ENCODE measurements around the gene CAND2.

Gene CAND2

DNA sequence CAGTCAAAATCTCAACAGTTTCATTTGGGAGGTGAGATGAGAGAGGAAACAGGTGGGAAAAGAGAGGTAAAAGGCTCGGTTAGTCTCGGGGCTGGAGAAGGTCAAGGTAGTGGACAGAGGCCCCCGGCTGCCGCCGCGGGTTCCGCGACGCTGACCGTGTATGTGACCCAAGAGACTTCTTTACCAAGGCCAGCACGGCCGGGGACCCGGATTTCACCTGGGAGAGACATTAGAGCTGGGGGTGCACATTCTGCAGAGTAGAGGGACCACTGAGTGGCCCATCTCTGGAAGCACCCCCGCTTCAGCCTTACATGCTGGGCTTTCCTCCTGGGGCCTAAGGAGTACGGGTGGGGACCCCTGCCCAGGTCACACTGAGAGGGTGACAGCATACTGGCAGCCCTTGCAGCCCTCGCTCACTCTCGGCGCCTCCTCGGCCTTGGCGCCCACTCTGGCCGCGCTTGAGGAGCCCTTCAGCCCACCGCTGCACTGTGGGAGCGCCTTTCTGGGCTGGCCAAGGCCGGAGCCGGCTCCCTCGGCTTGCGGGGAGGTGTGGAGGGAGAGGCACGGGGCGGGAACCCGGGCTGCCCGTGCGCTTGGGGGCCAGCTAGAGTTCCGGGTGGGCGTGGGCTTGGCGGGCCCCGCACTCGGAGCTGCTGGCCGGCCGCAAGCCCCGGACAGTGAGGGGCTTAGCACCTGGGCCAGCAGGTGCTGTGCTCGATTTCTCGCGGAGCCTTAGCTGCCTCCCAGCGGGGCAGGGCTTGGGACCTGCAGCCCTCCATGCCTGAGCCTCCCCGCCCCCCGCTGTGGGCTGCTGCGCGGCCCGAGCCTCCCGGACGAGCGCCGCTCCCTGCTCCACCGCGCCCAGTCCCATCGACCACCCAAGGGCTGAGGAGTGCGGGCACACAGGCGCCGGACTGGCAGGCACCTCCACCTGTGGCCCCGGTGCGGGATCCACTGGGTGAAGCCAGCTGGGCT, 86.1 kb downstream of the CAND2 start:
- H3K36me3 ChIP-seq = no peaks in the 10 kb centered on the region
- TF ChIP-seq, protein P1, sequence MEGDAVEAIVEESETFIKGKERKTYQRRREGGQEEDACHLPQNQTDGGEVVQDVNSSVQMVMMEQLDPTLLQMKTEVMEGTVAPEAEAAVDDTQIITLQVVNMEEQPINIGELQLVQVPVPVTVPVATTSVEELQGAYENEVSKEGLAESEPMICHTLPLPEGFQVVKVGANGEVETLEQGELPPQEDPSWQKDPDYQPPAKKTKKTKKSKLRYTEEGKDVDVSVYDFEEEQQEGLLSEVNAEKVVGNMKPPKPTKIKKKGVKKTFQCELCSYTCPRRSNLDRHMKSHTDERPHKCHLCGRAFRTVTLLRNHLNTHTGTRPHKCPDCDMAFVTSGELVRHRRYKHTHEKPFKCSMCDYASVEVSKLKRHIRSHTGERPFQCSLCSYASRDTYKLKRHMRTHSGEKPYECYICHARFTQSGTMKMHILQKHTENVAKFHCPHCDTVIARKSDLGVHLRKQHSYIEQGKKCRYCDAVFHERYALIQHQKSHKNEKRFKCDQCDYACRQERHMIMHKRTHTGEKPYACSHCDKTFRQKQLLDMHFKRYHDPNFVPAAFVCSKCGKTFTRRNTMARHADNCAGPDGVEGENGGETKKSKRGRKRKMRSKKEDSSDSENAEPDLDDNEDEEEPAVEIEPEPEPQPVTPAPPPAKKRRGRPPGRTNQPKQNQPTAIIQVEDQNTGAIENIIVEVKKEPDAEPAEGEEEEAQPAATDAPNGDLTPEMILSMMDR (IDR thresholded peaks at IDR 0.05; ENCODE audit: low read depth, low read length) = no peak
- no peaks in the 10 kb centered on the region for H3K9me3 ChIP-seq
- DNase-seq = no peak
- H3K27me3 ChIP-seq = no peaks in the 10 kb centered on the region
- no peak overlapping the region for H3K4me3 ChIP-seq (ENCODE audit: low read depth, low read length)
- no peaks in the 10 kb centered on the region for H3K4me1 ChIP-seq

DNA sequence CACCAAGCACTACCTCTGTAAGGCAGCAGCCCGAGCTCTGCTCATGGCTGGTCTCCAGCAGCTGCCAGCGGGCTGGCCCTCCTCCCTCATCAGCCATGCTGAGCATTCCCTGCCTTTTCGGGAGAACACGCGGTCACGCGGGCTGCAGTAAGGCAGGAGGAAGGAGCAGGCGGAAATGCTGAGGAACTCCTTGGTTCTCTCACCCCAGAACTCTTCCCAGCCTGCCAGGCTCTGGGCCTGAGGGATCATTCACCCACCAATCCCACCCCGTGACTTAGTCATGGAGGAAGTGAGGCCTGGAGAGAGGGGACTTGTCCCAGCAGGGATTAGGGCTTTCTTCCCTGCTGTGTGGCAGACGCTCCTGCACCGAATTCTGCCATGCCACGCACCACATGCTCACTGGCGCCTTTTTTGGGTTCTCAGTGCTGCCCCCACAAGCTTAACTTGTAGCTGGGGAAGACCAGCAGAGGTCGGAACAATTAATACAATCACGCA, 87.8 kb downstream of the CAND2 start:
- no peak overlapping the region for H3K4me3 ChIP-seq (ENCODE audit: low read depth, low read length)
- no peak for DNase-seq
- no peaks in the 10 kb centered on the region for H3K9me3 ChIP-seq
- H3K36me3 ChIP-seq = no peaks in the 10 kb centered on the region
- H3K4me1 ChIP-seq = no peaks in the 10 kb centered on the region
- TF ChIP-seq, protein P1 (IDR thresholded peaks at IDR 0.05; ENCODE audit: low read depth, low read length) = no peak
- H3K27me3 ChIP-seq = no peaks in the 10 kb centered on the region
